Stomach (tissue), 9 donors: ENCODE data around the gene ASTN2. TPM values are rescaled to one million over a fixed set of nuclear protein-coding genes. Genes with fewer than 3 reads are reported as not detected.

Experiments
- DNase-seq, 2 donors: peaks; one replicate each; pipeline versions ENCODE4 v3.0.0 to v3.0.0-alpha.2; 2013 to 2019
- H3K27ac ChIP-seq, 5 donors: fragments of 200-600 bp in 4 of 5; sonication (generic) in 4 of 5; one replicate each; pipeline ENCODE4 v1.5.1; 2013 to 2019; ENCODE audit warnings: mild to moderate bottlenecking in 1 of 5, moderate library complexity in 1 of 5
- H3K27me3 ChIP-seq, 3 donors: fragments of 200-600 bp; sonication (generic); one replicate each; pipeline ENCODE4 v1.5.1; 2017 to 2019; ENCODE audit warnings: mixed run types in 1 of 3
- H3K36me3 ChIP-seq, 4 donors: fragments of 200-600 bp; sonication (generic); 1 replicate in 3 of 4; 2 replicates in 1 of 4; pipeline ENCODE4 v1.5.1; 2016 to 2019
- H3K4me1 ChIP-seq, 4 donors: fragments of 200-600 bp; sonication (generic); one replicate each; pipeline ENCODE4 v1.5.1; 2016 to 2019
- H3K4me3 ChIP-seq, 4 donors: fragments of 200-600 bp; sonication (generic) in 3 of 4; one replicate each; pipeline ENCODE4 v1.5.1; 2016 to 2019; ENCODE audit warnings: mild to moderate bottlenecking in 1 of 4
- H3K9me3 ChIP-seq, 4 donors: fragments of 200-600 bp; sonication (generic); one replicate each; pipeline ENCODE4 v1.5.1; 2016 to 2019
- CTCF ChIP-seq, 7 experiments: fragments of 450-650 bp in 4 of 7; fragments of 200-600 bp in 3 of 7; sonication (generic) in 3 of 7; IDR thresholded peaks; one replicate each; pipeline ENCODE4 v1.5.1; 2016 to 2019; ENCODE audit warnings: antibody characterized with exemption in 7 of 7, control low read depth in 2 of 7, mild to moderate bottlenecking in 1 of 7
- EP300 ChIP-seq: sonication (generic); formaldehyde crosslinking; IDR thresholded peaks from one replicate; pipeline ENCODE4 v1.6.1; 2017; ENCODE audit warnings: antibody characterized with exemption
- POLR2A ChIP-seq, 4 donors: fragments of 450-650 bp; IDR thresholded peaks; one replicate each; pipeline ENCODE4 v1.6.1; 2016; ENCODE audit warnings: antibody characterized with exemption in 4 of 4, control low read depth in 2 of 4, mild to moderate bottlenecking in 1 of 4, moderate library complexity in 1 of 4
- POLR2AphosphoS5 ChIP-seq, 3 donors: sonication (generic); formaldehyde crosslinking; IDR thresholded peaks; one replicate each; pipeline ENCODE4 v1.6.1; 2016; ENCODE audit warnings: antibody characterized with exemption in 3 of 3
- WGBS, 5 donors: extraction: QIAGEN DNeasy Blood & Tissue Kit in 3 of 5; methylation state at CpG; one replicate each; pipeline versions ENCODE4 v1.1.5 to v1.1.7; 2013 to 2018; 5-methylcytosine and 5-hydroxymethylcytosine counted together
- intact Hi-C: fragments of 100-400 bp; cut with DNase I; formaldehyde crosslinking; loops from one replicate; pipeline ENCODE4 v1.15.1; 2023; ENCODE audit warnings: low total_unique reads
- polyA plus RNA-seq, 3 donors: library from polyadenylated mRNA; stranded (reverse); fragments of 200-250 nt; gene quantifications; one replicate each; pipeline ENCODE4 v1.2.3, GENCODE V29; 2013
- total RNA-seq, 5 donors: library from RNA; depleted of rRNA; stranded (reverse); fragments of >200 nt; gene quantifications; one replicate each; pipeline versions ENCODE4 v1.1.0 to v1.2.3, GENCODE V29; 2014 to 2016
- donor health status: healthy with polysubstance abuse.
- donor health status: Bipolar disorder and iron deficiency.
- donor health status: healthy.

ASTN2 gene
- total and polyA plus RNA-seq, 8 donors: 2.1 to 22.3 (median 4.2) TPM; not detected in 1

- no peak overlapping the region for H3K4me3 ChIP-seq
- TF ChIP-seq CTCF (IDR thresholded peaks at IDR 0.05) (no peak), POLR2A (IDR thresholded peaks at IDR 0.05) (no peak), POLR2AphosphoS5 (IDR thresholded peaks at IDR 0.05) (no peak), EP300 (no peak)
Observed at GRCh38 chr9:116757030-116757429, 657.8 kb downstream of the ASTN2 start.

GRCh38 chr9:116753389-116753788 lies 661.5 kb downstream of the ASTN2 start:
- 61 to 72% (median 67%) methylated on average over 1 of the region's 1 CpG for WGBS, 5 donors
- no peak for DNase-seq
- TF ChIP-seq POLR2A (IDR thresholded peaks at IDR 0.05): no peak
- Histone ChIP-seq H3K4me1 (no peaks in the 10 kb centered on the region), H3K27me3 (no peaks in the 10 kb centered on the region), H3K36me3 (no peaks in the 10 kb centered on the region), H3K4me3 (no peak overlapping the region), H3K9me3 (peaks cover 0 to 8% (median 3%) of the 10 kb centered on the region in 4 donors), H3K27ac (no peak overlapping the region)
- intact Hi-C loops: no loop called here

More at GRCh38 chr9:116757030-116757429, 657.8 kb downstream of the ASTN2 start:
- intact Hi-C loops: no loop called here
- Histone ChIP-seq H3K4me1 (no peaks in the 10 kb centered on the region), H3K36me3 (no peaks in the 10 kb centered on the region), H3K27ac (no peak overlapping the region), H3K27me3 (no peaks in the 10 kb centered on the region), H3K9me3 (peaks cover 0 to 8% (median 3%) of the 10 kb centered on the region in 4 donors)
- 52 to 66% (median 60%) methylated on average over 7 of the region's 7 CpGs for WGBS, 5 donors
- no peak for DNase-seq

- Histone ChIP-seq H3K36me3 (no peaks in the 10 kb centered on the region), H3K27ac (no peak overlapping the region), H3K27me3 (no peaks in the 10 kb centered on the region), H3K4me1 (no peaks in the 10 kb centered on the region), H3K9me3 (peaks cover 0 to 2% (median under 1%) of the 10 kb centered on the region in 4 donors), H3K4me3 (no peak overlapping the region)
- 71 to 98% (median 83%) methylated on average over 2 of the region's 2 CpGs for WGBS, 5 donors
- TF ChIP-seq POLR2A (IDR thresholded peaks at IDR 0.05): no peak
- TF ChIP-seq CTCF (IDR thresholded peaks at IDR 0.05): no peak
- TF ChIP-seq EP300: no peak
- no peak for TF ChIP-seq POLR2AphosphoS5 (IDR thresholded peaks at IDR 0.05)
- intact Hi-C loops: no loop called here
- no peak for DNase-seq
Observed at GRCh38 chr9:116750510-116750909, 664.3 kb downstream of the ASTN2 start.

GRCh38 chr9:116749772-116750171 lies 665.1 kb downstream of the ASTN2 start:
- 54 to 77% (median 72%) methylated on average over 2 of the region's 2 CpGs for WGBS, 5 donors
- no peaks in the 10 kb centered on the region for H3K4me1 ChIP-seq
- H3K36me3 ChIP-seq: no peaks in the 10 kb centered on the region
- H3K4me3 ChIP-seq: no peak overlapping the region
- no peaks in the 10 kb centered on the region for H3K9me3 ChIP-seq
- DNase-seq: no peak
- intact Hi-C loops: loop anchor here (10.0 kb wide), 1 partner anchor 105 kb away; no protein-coding TSS in a partner anchor
- no peak overlapping the region for H3K27ac ChIP-seq
- no peaks in the 10 kb centered on the region for H3K27me3 ChIP-seq
- no peak for TF ChIP-seq POLR2AphosphoS5 (IDR thresholded peaks at IDR 0.05)
- no peak for TF ChIP-seq POLR2A (IDR thresholded peaks at IDR 0.05)
- no peak for TF ChIP-seq EP300
- TF ChIP-seq CTCF (IDR thresholded peaks at IDR 0.05): no peak

- no peaks in the 10 kb centered on the region for H3K27me3 ChIP-seq
- TF ChIP-seq POLR2A (IDR thresholded peaks at IDR 0.05) (no peak), POLR2AphosphoS5 (IDR thresholded peaks at IDR 0.05) (no peak)
- no peak for DNase-seq
- intact Hi-C loops: loop anchor here (10.0 kb wide), 1 partner anchor 106 kb away; no protein-coding TSS in a partner anchor
- H3K27ac ChIP-seq: no peak overlapping the region
- H3K4me1 ChIP-seq: no peaks in the 10 kb centered on the region
- 92 to 97% (median 96%) methylated on average over 3 of the region's 3 CpGs for WGBS, 5 donors
- no peaks in the 10 kb centered on the region for H3K36me3 ChIP-seq
- H3K9me3 ChIP-seq: no peaks in the 10 kb centered on the region
- no peak overlapping the region for H3K4me3 ChIP-seq
Observed at GRCh38 chr9:116749176-116749575, 665.7 kb downstream of the ASTN2 start.
